Ishikawa (cell line): Measurements from ENCODE around the gene LRFN3.

Experiments used
- CREB1 ChIP-seq: IDR thresholded peaks from 2 replicates; pipeline ENCODE4 v1.6.1; 2012; ENCODE audit warnings: low read depth
- EP300 ChIP-seq: IDR thresholded peaks from 2 replicates; pipeline ENCODE4 v1.6.1; 2012; ENCODE audit warnings: borderline replicate concordance
- TAF1 ChIP-seq: IDR thresholded peaks from 2 replicates; pipeline ENCODE4 v1.6.1; 2012; ENCODE audit warnings: low read depth, mild to moderate bottlenecking
- TF ChIP-seq, protein P1 (sequence below): IDR thresholded peaks from 2 replicates; pipeline ENCODE4 v1.6.1; 2012

DNA sequence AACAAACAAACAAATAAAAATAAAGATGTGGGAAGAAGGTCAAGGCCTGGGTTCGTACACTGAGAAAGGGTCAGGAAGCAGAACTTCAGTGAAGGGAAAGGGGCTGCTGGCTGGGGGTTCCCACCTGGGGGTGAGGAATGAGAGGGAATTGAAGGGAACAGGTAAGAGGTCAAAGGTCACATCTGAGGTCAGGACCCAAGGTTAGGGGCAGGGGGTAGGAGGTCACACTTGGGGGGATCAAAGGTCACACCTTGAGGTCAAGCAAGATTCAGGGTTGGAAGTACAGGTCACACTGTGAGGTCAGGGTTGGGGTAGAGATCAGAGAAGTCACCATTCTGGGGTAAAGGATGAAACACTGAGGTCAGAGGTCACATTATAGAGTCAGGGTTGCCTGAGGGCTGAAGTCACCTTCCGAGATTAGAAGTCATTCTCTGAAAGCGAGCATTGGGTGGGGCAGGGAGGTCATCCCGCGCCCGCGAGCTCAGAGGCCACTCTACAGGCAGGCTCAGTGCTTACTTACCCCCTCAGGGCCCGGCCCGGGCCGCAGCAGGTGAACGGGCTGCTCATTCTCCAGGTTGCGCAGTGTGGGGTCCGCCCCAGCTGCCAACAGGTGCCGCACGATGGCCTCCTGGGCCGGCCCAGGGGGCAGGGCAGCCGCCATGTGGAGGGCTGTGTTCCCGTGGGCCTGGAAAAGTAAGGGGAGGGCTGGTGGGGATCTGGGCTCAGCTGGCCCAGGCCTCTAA is 46.6 kb upstream of the LRFN3 start:
- no peak for TF ChIP-seq EP300
- TF ChIP-seq, protein P1, sequence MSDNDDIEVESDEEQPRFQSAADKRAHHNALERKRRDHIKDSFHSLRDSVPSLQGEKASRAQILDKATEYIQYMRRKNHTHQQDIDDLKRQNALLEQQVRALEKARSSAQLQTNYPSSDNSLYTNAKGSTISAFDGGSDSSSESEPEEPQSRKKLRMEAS, result no peak
- no peak for TF ChIP-seq TAF1
- TF ChIP-seq CREB1, result no peak
